Upper lobe of left lung (tissue), 6 donors: ENCODE data around the gene PPFIA3. TPM values are rescaled to one million over a fixed set of nuclear protein-coding genes. Genes with fewer than 3 reads are reported as not detected.

Experiments
- ATAC-seq, 2 donors: fragments of 200-7000 bp; cut with Tn5 transposase; one replicate each; pipeline ENCODE4 v1.9.1; 2022; ENCODE audit warnings: mild to moderate bottlenecking in 2 of 2, moderate library complexity in 2 of 2; ENCODE audit not compliant: low FRiP score in 2 of 2
- DNase-seq, 2 donors: peaks; one replicate each; pipeline ENCODE4 v3.0.0-alpha.2; 2019 to 2020
- H3K27ac ChIP-seq, 4 donors: fragments of 200-600 bp; sonication (generic); one replicate each; pipeline ENCODE4 v1.5.1; 2016 to 2019
- H3K27me3 ChIP-seq, 4 donors: fragments of 200-600 bp; sonication (generic); one replicate each; pipeline ENCODE4 v1.5.1; 2017 to 2019
- H3K36me3 ChIP-seq, 4 donors: fragments of 200-600 bp; sonication (generic); one replicate each; pipeline ENCODE4 v1.5.1; 2016 to 2019
- H3K4me1 ChIP-seq, 4 donors: fragments of 200-600 bp; sonication (generic); one replicate each; pipeline ENCODE4 v1.5.1; 2018 to 2019
- H3K4me3 ChIP-seq, 4 donors: fragments of 200-600 bp; sonication (generic); one replicate each; pipeline ENCODE4 v1.5.1; 2017 to 2019; ENCODE audit warnings: mild to moderate bottlenecking in 2 of 4, moderate library complexity in 1 of 4
- H3K9me3 ChIP-seq, 4 donors: fragments of 200-600 bp; sonication (generic); one replicate each; pipeline ENCODE4 v1.5.1; 2018 to 2019
- EP300 ChIP-seq, 4 donors: sonication (generic); formaldehyde crosslinking; IDR thresholded peaks; one replicate each; pipeline ENCODE4 v1.5.1; 2017; ENCODE audit warnings: antibody characterized with exemption in 4 of 4, control low read depth in 2 of 4
- POLR2A ChIP-seq, 4 donors: fragments of 450-650 bp; IDR thresholded peaks; one replicate each; pipeline ENCODE4 v1.5.1; 2016 to 2017; ENCODE audit warnings: antibody characterized with exemption in 4 of 4, mild to moderate bottlenecking in 2 of 4
- POLR2AphosphoS5 ChIP-seq, 2 donors: sonication (generic); formaldehyde crosslinking; IDR thresholded peaks; one replicate each; pipeline ENCODE4 v1.5.1; 2017; ENCODE audit warnings: antibody characterized with exemption in 2 of 2
- WGBS, 2 donors: methylation state at CpG; one replicate each; pipeline ENCODE4 v1.1.5; 2017 to 2018; 5-methylcytosine and 5-hydroxymethylcytosine counted together
- total RNA-seq, 6 donors: library from RNA; depleted of rRNA in 4 of 6; stranded (reverse); fragments of >200 nt in 4 of 6; gene quantifications; one replicate each; pipeline versions ENCODE4 v1.1.0 to v1.2.1, GENCODE V29; 2016 to 2021
- TF ChIP-seq, protein P1 (sequence below), 6 experiments: fragments of 450-650 bp in 4 of 6; fragments of 200-600 bp in 2 of 6; sonication (generic) in 2 of 6; IDR thresholded peaks; one replicate each; pipeline ENCODE4 v1.5.1; 2016 to 2019; ENCODE audit warnings: antibody characterized with exemption in 6 of 6
- donor health status: DM: no; HTN: no; CAD: no; lungs with moderate emphysema.
- donor health status: DM: no; HTN: yes; CAD: no; lungs with severe emphysema.

The PPFIA3 gene
- total RNA-seq, 6 donors from 2014 or later = 2.4 to 11.5 (median 5.9) TPM

DNA sequence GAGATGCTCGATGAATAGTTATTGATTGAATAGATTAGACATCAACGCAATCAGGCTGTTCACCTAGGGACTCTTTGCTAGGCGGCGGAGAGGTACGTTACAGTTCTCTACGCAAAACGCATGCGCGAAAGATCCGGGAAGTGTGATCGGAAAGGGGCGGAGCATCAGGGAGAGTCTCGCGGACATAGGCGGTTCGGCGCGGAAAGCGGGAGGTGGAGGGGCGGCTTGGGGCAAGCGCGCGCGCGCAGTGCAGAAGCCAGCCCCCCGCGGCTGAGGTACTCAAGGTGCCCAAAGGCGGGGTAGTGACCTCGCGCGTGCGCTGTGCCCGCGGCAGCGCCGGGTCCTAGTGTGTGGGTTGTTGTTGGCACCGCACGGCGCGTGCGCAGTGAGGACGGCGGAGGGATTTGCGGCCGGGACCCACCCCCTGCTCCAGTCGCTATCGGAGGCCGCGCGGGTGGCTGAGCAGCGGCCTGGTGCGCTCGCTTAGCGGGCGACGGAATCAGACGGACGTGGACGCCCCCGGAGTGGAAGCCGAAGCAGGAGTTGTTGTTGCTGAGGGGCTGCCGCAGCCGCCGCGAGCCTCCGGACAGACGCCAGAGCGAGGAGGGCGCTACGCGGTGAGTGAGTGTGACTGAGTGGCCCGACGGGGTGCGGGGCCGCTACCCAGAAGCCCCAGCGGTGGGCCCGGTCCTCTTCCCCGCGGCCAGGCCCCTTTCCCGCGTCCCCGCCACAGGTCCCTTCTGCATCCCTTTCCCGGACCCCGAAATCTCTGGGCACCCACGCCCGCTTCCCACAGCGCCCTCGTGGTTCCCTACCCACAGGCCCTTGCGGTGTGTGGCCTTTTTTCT is 34.1 kb upstream of the PPFIA3 start, which contains the start of gene SNRNP70:
Gene SNRNP70, plus strand, starts transcription at position 432 of the 848 bp plus-strand sequence. CDS start 964 bp downstream, outside the sequence.
- DNase-seq (peak; percentile 98 to 100), ATAC-seq (peak; percentile 99)
- Histone ChIP-seq H3K27ac (peak within 1 kb of the TSS; percentile 89 to 95 (median 92)), H3K4me1 (peaks cover 19 to 38% (median 23%) of the 10 kb centered on the region in 4 donors), H3K36me3 (peaks cover 1 to 28% (median 19%) of the 10 kb centered on the region in 4 donors), H3K4me3 (peak within 1 kb of the TSS; percentile 93 to 100 (median 98)), H3K9me3 (no peaks in the 10 kb centered on the region), H3K27me3 (no peaks in the 10 kb centered on the region)
- WGBS, 2 donors = 0 to 1% methylated on average over 24 to 51 of the region's 89 CpGs
- peak in 1 of 4 donors; percentile 3 for TF ChIP-seq EP300 (IDR thresholded peaks at IDR 0.05)
- TF ChIP-seq, protein P1, sequence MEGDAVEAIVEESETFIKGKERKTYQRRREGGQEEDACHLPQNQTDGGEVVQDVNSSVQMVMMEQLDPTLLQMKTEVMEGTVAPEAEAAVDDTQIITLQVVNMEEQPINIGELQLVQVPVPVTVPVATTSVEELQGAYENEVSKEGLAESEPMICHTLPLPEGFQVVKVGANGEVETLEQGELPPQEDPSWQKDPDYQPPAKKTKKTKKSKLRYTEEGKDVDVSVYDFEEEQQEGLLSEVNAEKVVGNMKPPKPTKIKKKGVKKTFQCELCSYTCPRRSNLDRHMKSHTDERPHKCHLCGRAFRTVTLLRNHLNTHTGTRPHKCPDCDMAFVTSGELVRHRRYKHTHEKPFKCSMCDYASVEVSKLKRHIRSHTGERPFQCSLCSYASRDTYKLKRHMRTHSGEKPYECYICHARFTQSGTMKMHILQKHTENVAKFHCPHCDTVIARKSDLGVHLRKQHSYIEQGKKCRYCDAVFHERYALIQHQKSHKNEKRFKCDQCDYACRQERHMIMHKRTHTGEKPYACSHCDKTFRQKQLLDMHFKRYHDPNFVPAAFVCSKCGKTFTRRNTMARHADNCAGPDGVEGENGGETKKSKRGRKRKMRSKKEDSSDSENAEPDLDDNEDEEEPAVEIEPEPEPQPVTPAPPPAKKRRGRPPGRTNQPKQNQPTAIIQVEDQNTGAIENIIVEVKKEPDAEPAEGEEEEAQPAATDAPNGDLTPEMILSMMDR (IDR thresholded peaks at IDR 0.05) = peak in 3 of 6 experiments; percentile 21 to 60 (median 37)
- peak; percentile 93 to 97 for TF ChIP-seq POLR2AphosphoS5 (IDR thresholded peaks at IDR 0.05)
- TF ChIP-seq POLR2A (IDR thresholded peaks at IDR 0.05) = peak; percentile 55 to 96 (median 84)

DNA sequence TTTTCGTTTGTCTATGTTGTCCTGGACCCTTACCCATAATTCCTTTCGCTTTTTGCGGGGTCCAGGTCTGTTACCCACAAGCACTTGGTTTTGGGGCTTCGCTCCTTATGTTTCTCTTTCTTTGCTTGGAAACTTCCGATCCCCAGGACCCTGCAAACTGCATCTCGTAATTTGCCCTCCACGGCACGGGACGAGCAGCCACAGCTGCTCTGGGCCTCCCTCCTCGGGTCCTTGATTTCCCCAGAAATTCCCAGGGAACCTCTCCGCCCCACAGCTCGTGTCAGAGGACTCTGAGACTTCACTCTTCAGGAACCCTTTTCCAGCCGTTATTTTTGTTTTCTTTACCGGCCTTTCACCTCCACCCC is 33.5 kb upstream of the PPFIA3 start:
- Histone ChIP-seq H3K4me3 (peak overlapping the region; percentile 93 to 100 (median 98)), H3K27ac (peak overlapping the region; percentile 89 to 95 (median 92)), H3K36me3 (peaks cover 7 to 34% (median 25%) of the 10 kb centered on the region in 4 donors), H3K9me3 (no peaks in the 10 kb centered on the region), H3K27me3 (no peaks in the 10 kb centered on the region), H3K4me1 (peaks cover 19 to 38% (median 23%) of the 10 kb centered on the region in 4 donors)
- ATAC-seq (no peak), DNase-seq (no peak)
- TF ChIP-seq EP300 (IDR thresholded peaks at IDR 0.05) = no peak
- no peak for TF ChIP-seq POLR2A (IDR thresholded peaks at IDR 0.05)
- TF ChIP-seq POLR2AphosphoS5 (IDR thresholded peaks at IDR 0.05) = no peak
- TF ChIP-seq, protein P1 (IDR thresholded peaks at IDR 0.05) = no peak
- WGBS, 2 donors = 0 to 3% methylated on average over 14 of the region's 14 CpGs

DNA sequence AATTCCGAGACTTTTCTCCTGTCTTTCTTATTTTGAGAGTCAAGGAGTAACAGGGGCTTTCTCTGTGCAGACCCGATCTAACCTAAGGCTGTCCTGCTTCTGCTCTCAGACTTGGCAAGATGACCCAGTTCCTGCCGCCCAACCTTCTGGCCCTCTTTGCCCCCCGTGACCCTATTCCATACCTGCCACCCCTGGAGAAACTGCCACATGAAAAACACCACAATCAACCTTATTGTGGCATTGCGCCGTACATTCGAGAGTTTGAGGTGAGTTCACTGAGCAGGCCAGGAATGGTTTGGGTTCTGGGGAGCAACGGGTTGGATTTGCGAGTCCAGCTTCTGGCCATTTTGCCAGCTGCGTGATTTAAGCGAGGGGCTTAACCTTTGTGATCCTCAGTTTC is 33.0 kb upstream of the PPFIA3 start:
- TF ChIP-seq EP300 (IDR thresholded peaks at IDR 0.05) = no peak
- TF ChIP-seq POLR2A (IDR thresholded peaks at IDR 0.05) = no peak
- no peak for TF ChIP-seq POLR2AphosphoS5 (IDR thresholded peaks at IDR 0.05)
- TF ChIP-seq, protein P1 (IDR thresholded peaks at IDR 0.05) = no peak
- H3K27me3 ChIP-seq = no peaks in the 10 kb centered on the region
- ATAC-seq (no peak), DNase-seq (no peak)
- peaks cover 12 to 39% (median 29%) of the 10 kb centered on the region in 4 donors for H3K36me3 ChIP-seq
- H3K4me1 ChIP-seq = peaks cover 19 to 38% (median 23%) of the 10 kb centered on the region in 4 donors
- peak overlapping the region in 3 of 4 donors; percentile 91 to 95 (median 92) for H3K27ac ChIP-seq
- no peaks in the 10 kb centered on the region for H3K9me3 ChIP-seq
- WGBS, 2 donors = 56 to 57% methylated on average over 11 of the region's 11 CpGs
- H3K4me3 ChIP-seq = peak overlapping the region; percentile 93 to 100 (median 98)

DNA sequence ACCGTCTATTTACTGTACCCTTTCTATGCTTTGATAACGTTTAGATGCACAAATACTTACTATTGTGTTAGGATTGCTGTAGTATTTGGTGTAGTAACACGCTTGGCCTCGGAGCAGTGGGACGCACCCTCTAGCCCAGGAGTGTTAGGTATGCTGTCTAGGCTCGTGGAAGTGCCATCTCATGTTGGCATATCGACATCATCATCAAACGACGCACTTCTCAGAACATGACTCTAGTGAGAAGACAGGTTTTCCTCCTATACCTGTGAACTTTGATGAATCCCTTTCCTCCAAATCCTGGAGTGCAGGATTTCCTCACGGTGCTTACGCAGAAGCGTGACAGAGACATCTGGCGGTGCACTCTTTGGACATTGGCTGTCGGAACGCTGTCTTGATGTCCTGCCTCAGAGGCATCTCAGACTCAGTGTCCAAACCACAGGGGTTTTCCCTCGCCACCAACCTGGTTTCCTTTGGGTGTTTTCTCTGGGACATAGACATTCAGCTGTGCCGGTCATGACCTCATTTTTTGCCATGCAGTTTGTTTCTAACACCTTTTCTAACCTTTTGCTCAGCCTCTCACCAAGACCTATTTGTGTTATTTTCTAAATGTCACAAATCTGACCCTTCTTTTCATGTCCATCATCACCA is 27.8 kb upstream of the PPFIA3 start:
- Histone ChIP-seq H3K4me1 (peaks cover 12 to 25% (median 13%) of the 10 kb centered on the region in 4 donors), H3K9me3 (no peaks in the 10 kb centered on the region), H3K36me3 (peaks cover 19 to 89% (median 73%) of the 10 kb centered on the region in 4 donors), H3K4me3 (no peak overlapping the region), H3K27ac (no peak overlapping the region), H3K27me3 (no peaks in the 10 kb centered on the region)
- TF ChIP-seq POLR2A (IDR thresholded peaks at IDR 0.05) = no peak
- ATAC-seq (no peak), DNase-seq (no peak)
- 91% methylated on average over 17 of the region's 17 CpGs for WGBS, 2 donors

DNA sequence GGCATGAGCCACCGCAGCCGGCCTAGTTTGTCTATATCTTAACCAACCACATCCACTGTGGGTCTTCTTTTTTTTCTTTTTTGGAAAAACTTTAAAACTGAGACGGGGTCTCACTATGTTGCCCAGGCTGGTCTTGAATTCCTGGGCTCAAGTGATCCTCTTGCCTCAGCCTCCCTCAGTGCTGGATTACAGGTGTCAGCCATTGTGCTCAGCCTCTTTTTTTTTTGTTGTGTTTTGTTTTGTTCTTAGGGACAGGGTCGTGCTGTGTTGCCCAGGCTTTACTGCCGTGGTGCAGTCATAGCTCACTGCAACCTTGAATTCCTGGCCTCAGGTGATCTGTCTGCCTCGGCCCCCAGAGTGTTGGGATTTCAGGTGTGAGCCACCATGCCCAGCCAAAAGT is 26.7 kb upstream of the PPFIA3 start:
- 93 to 95% methylated on average over 6 of the region's 6 CpGs for WGBS, 2 donors
- peaks cover 19 to 94% (median 77%) of the 10 kb centered on the region in 4 donors for H3K36me3 ChIP-seq

More for the DNA sequence above, 26.7 kb upstream of the PPFIA3 start:
- TF ChIP-seq, protein P1 (IDR thresholded peaks at IDR 0.05) = no peak
- TF ChIP-seq EP300 (IDR thresholded peaks at IDR 0.05) = no peak
- no peak for TF ChIP-seq POLR2AphosphoS5 (IDR thresholded peaks at IDR 0.05)
- TF ChIP-seq POLR2A (IDR thresholded peaks at IDR 0.05) = no peak
- Histone ChIP-seq H3K27me3 (no peaks in the 10 kb centered on the region), H3K27ac (no peak overlapping the region), H3K4me3 (no peak overlapping the region), H3K9me3 (no peaks in the 10 kb centered on the region), H3K4me1 (peaks cover 5 to 17% (median 6%) of the 10 kb centered on the region in 4 donors)
- no peak for DNase-seq
- no peak for ATAC-seq
